Stomach (tissue), 9 donors: ENCODE data around the gene IL33. TPM values are rescaled to one million over a fixed set of nuclear protein-coding genes. Genes with fewer than 3 reads are reported as not detected.
A peak's percentile ranks its signal among the peaks of the same experiment; 100 is the strongest.

Experiments used
- DNase-seq, 2 donors: peaks; one replicate each; pipeline versions ENCODE4 v3.0.0 to v3.0.0-alpha.2; 2013 to 2019
- H3K27ac ChIP-seq, 5 donors: fragments of 200-600 bp in 4 of 5; sonication (generic) in 4 of 5; one replicate each; pipeline ENCODE4 v1.5.1; 2013 to 2019; ENCODE audit warnings: mild to moderate bottlenecking in 1 of 5, moderate library complexity in 1 of 5
- H3K27me3 ChIP-seq, 3 donors: fragments of 200-600 bp; sonication (generic); one replicate each; pipeline ENCODE4 v1.5.1; 2017 to 2019; ENCODE audit warnings: mixed run types in 1 of 3
- H3K36me3 ChIP-seq, 4 donors: fragments of 200-600 bp; sonication (generic); 1 replicate in 3 of 4; 2 replicates in 1 of 4; pipeline ENCODE4 v1.5.1; 2016 to 2019
- H3K4me1 ChIP-seq, 4 donors: fragments of 200-600 bp; sonication (generic); one replicate each; pipeline ENCODE4 v1.5.1; 2016 to 2019
- H3K4me3 ChIP-seq, 4 donors: fragments of 200-600 bp; sonication (generic) in 3 of 4; one replicate each; pipeline ENCODE4 v1.5.1; 2016 to 2019; ENCODE audit warnings: mild to moderate bottlenecking in 1 of 4
- H3K9me3 ChIP-seq, 4 donors: fragments of 200-600 bp; sonication (generic); one replicate each; pipeline ENCODE4 v1.5.1; 2016 to 2019
- EP300 ChIP-seq: sonication (generic); formaldehyde crosslinking; IDR thresholded peaks from one replicate; pipeline ENCODE4 v1.6.1; 2017; ENCODE audit warnings: antibody characterized with exemption
- POLR2A ChIP-seq, 4 donors: fragments of 450-650 bp; IDR thresholded peaks; one replicate each; pipeline ENCODE4 v1.6.1; 2016; ENCODE audit warnings: antibody characterized with exemption in 4 of 4, control low read depth in 2 of 4, mild to moderate bottlenecking in 1 of 4, moderate library complexity in 1 of 4
- POLR2AphosphoS5 ChIP-seq, 3 donors: sonication (generic); formaldehyde crosslinking; IDR thresholded peaks; one replicate each; pipeline ENCODE4 v1.6.1; 2016; ENCODE audit warnings: antibody characterized with exemption in 3 of 3
- WGBS, 5 donors: extraction: QIAGEN DNeasy Blood & Tissue Kit in 3 of 5; methylation state at CpG; one replicate each; pipeline versions ENCODE4 v1.1.5 to v1.1.7; 2013 to 2018; 5-methylcytosine and 5-hydroxymethylcytosine counted together
- intact Hi-C: fragments of 100-400 bp; cut with DNase I; formaldehyde crosslinking; loops from one replicate; pipeline ENCODE4 v1.15.1; 2023; ENCODE audit warnings: low total_unique reads
- polyA plus RNA-seq, 3 donors: library from polyadenylated mRNA; stranded (reverse); fragments of 200-250 nt; gene quantifications; one replicate each; pipeline ENCODE4 v1.2.3, GENCODE V29; 2013
- total RNA-seq, 5 donors: library from RNA; depleted of rRNA; stranded (reverse); fragments of >200 nt; gene quantifications; one replicate each; pipeline versions ENCODE4 v1.1.0 to v1.2.3, GENCODE V29; 2014 to 2016
- TF ChIP-seq, protein P1 (sequence below), 7 experiments: fragments of 450-650 bp in 4 of 7; fragments of 200-600 bp in 3 of 7; sonication (generic) in 3 of 7; IDR thresholded peaks; one replicate each; pipeline ENCODE4 v1.5.1; 2016 to 2019; ENCODE audit warnings: antibody characterized with exemption in 7 of 7, control low read depth in 2 of 7, mild to moderate bottlenecking in 1 of 7
- donor health status: healthy with polysubstance abuse.
- donor health status: Bipolar disorder and iron deficiency.
- donor health status: healthy.

Gene IL33
- total and polyA plus RNA-seq, 8 donors = 2.9 to 189 (median 26.7) TPM

GRCh38 chr9:6183227-6183551, 32.4 kb upstream of the IL33 start:
- Histone ChIP-seq H3K27ac (no peak overlapping the region), H3K4me1 (peaks cover 4 to 13% (median 10%) of the 10 kb centered on the region in 4 donors), H3K9me3 (no peaks in the 10 kb centered on the region), H3K36me3 (no peaks in the 10 kb centered on the region), H3K27me3 (no peaks in the 10 kb centered on the region), H3K4me3 (no peak overlapping the region)
- no peak for TF ChIP-seq POLR2AphosphoS5 (IDR thresholded peaks at IDR 0.05)
- no peak for TF ChIP-seq EP300
- TF ChIP-seq, protein P1, sequence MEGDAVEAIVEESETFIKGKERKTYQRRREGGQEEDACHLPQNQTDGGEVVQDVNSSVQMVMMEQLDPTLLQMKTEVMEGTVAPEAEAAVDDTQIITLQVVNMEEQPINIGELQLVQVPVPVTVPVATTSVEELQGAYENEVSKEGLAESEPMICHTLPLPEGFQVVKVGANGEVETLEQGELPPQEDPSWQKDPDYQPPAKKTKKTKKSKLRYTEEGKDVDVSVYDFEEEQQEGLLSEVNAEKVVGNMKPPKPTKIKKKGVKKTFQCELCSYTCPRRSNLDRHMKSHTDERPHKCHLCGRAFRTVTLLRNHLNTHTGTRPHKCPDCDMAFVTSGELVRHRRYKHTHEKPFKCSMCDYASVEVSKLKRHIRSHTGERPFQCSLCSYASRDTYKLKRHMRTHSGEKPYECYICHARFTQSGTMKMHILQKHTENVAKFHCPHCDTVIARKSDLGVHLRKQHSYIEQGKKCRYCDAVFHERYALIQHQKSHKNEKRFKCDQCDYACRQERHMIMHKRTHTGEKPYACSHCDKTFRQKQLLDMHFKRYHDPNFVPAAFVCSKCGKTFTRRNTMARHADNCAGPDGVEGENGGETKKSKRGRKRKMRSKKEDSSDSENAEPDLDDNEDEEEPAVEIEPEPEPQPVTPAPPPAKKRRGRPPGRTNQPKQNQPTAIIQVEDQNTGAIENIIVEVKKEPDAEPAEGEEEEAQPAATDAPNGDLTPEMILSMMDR (IDR thresholded peaks at IDR 0.05) = no peak
- no peak for TF ChIP-seq POLR2A (IDR thresholded peaks at IDR 0.05)
- intact Hi-C loops = no loop called here
- 95 to 100% (median 96%) methylated on average over 2 of the region's 2 CpGs for WGBS, 5 donors
- DNase-seq = no peak

- Histone ChIP-seq H3K27me3 (no peaks in the 10 kb centered on the region), H3K4me3 (no peak overlapping the region), H3K9me3 (no peaks in the 10 kb centered on the region), H3K27ac (no peak overlapping the region), H3K36me3 (no peaks in the 10 kb centered on the region), H3K4me1 (peaks cover 4 to 16% (median 11%) of the 10 kb centered on the region in 4 donors)
- no peak for DNase-seq
- TF ChIP-seq EP300 (no peak), POLR2A (IDR thresholded peaks at IDR 0.05) (no peak), POLR2AphosphoS5 (IDR thresholded peaks at IDR 0.05) (no peak)
- intact Hi-C loops = no loop called here
- 73 to 88% (median 76%) methylated on average over 1 of the region's 1 CpG for whole genome bisulfite sequencing, 5 donors
These were observed 32.0 kb upstream of the IL33 start for GRCh38 chr9:6183627-6184026.

- H3K27ac ChIP-seq = no peak overlapping the region
- TF ChIP-seq POLR2A (IDR thresholded peaks at IDR 0.05) = no peak
- TF ChIP-seq EP300 = no peak
- TF ChIP-seq POLR2AphosphoS5 (IDR thresholded peaks at IDR 0.05) = no peak
- TF ChIP-seq, protein P1 (IDR thresholded peaks at IDR 0.05) = no peak
- no peaks in the 10 kb centered on the region for H3K27me3 ChIP-seq
- peaks cover 4 to 16% (median 11%) of the 10 kb centered on the region in 4 donors for H3K4me1 ChIP-seq
- H3K9me3 ChIP-seq = no peaks in the 10 kb centered on the region
- H3K4me3 ChIP-seq = no peak overlapping the region
- H3K36me3 ChIP-seq = no peaks in the 10 kb centered on the region
- peak; percentile 31 to 54 for DNase-seq
- WGBS, 5 donors = 44 to 67% (median 51%) methylated on average over 5 of the region's 5 CpGs
- intact Hi-C loops = no loop called here
These were observed 30.6 kb upstream of the IL33 start for GRCh38 chr9:6184749-6185645.

DNA sequence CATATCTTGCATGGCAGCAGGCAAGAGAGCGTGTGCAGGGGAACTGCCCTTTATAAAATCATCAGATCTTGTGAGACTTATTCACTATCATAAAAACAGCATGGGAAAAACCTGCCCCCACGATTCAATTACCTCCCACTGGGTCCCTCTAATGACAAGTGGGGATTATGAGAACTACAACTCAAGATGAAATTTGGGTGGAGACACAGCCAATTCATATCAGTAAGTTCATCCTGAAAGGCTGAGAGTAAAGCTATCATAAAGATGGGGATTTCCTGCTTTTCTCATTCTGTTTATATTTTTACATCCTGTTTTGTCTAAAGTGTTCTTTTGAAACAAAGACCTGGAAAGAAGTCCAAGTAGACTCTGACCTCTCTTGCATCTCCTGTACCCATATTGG, 28.9 kb upstream of the IL33 start:
- Histone ChIP-seq H3K4me1 (peaks cover 4 to 16% (median 11%) of the 10 kb centered on the region in 4 donors), H3K27ac (no peak overlapping the region), H3K27me3 (no peaks in the 10 kb centered on the region), H3K9me3 (no peaks in the 10 kb centered on the region), H3K36me3 (no peaks in the 10 kb centered on the region), H3K4me3 (no peak overlapping the region)
- TF ChIP-seq POLR2A (IDR thresholded peaks at IDR 0.05) (no peak), POLR2AphosphoS5 (IDR thresholded peaks at IDR 0.05) (no peak), EP300 (no peak)
- TF ChIP-seq, protein P1 (IDR thresholded peaks at IDR 0.05) = no peak
- intact Hi-C loops = no loop called here
- 53 to 81% (median 70%) methylated on average over 2 of the region's 2 CpGs for WGBS, 5 donors
- no peak for DNase-seq

DNA sequence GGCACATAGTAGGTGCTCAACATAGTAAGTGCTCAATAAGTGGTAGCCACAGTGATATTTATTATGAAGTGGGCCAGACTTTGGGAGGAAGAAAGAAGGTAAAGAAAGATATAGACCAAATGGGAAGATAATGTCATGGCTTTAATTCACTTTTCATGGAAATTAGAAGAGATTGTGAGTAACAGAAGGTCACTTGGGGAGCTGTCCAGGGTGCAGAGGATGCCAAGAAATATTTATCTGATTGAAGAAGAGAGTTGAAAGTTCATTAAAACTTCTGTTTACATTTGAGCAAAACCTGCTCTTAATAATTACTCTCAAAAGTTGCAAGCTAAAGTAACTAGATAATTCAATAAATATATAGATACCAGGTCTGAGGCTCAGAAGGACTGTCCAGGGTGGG, 28.3 kb upstream of the IL33 start:
- Histone ChIP-seq H3K27me3 (no peaks in the 10 kb centered on the region), H3K36me3 (no peaks in the 10 kb centered on the region), H3K4me3 (no peak overlapping the region), H3K4me1 (peaks cover 4 to 16% (median 11%) of the 10 kb centered on the region in 4 donors), H3K27ac (no peak overlapping the region), H3K9me3 (no peaks in the 10 kb centered on the region)
- intact Hi-C loops = no loop called here
- no peak for DNase-seq
- TF ChIP-seq, protein P1 (IDR thresholded peaks at IDR 0.05) = no peak
- TF ChIP-seq POLR2AphosphoS5 (IDR thresholded peaks at IDR 0.05) = no peak
- TF ChIP-seq POLR2A (IDR thresholded peaks at IDR 0.05) = no peak
- TF ChIP-seq EP300 = no peak
